ENCODE results near the gene RBM47.
"Not testable (repeated sequence)": the region's sequence is repeated elsewhere in the genome, so short reads cannot be mapped to it uniquely, and the experiment has no call there.

RBM47 gene

DNA sequence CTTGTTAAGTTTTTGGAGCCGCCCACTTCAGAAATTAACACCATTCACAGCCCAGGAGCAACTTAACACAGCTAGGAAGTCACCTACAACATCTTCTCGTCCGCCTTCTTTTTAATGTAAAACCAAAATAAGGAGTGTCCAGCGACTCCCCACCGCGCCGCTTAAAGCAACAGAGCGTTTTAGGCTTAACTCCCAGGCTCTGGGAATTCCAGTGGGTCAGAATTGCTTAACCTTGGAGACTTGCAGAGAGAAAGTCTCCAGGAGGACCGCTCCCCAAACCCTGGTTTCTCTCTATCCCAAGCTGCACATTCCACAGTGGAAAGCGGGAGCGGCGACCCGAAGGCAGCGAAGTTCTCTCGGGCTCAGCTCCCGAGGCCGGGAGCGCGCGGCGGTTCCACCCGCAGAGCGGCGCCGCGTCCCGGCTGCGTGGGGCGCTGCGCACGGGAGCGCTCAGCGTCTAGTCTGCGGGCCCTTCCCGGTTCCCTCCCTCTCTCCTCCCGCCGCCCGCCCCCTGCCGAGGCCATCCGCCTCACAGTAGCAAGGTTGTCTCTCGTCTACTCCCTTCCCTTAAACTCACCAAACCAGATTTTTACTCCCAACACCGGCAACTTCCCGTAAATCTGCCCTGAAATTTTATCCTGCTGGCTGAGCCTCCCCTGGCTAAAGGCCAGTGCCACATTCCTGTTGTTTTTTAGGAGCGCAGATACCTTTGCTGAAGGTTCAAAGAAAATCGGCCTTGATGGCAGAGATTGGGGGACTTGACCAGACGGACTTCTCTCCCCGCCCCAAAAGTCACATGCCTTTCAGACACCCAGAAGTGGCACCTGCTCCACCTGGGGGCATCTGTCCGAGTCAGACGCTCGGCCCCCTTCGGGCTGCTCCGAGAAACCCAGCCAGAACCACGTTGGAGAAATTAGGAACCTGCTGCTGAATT is at the start of gene RBM47:
Gene RBM47 (minus strand): TSS at position 464 of the 934 bp plus-strand sequence. CDS start 190,971 bp downstream, outside the sequence.
- peak; percentile 65 for DNase-seq

GRCh38 chr4:40678421-40678820 is 48.8 kb upstream of the RBM47 start:
- no peak for DNase-seq

- no peak for DNase-seq
Measured at GRCh38 chr4:40675166-40675565, 45.5 kb upstream of the RBM47 start.

DNA sequence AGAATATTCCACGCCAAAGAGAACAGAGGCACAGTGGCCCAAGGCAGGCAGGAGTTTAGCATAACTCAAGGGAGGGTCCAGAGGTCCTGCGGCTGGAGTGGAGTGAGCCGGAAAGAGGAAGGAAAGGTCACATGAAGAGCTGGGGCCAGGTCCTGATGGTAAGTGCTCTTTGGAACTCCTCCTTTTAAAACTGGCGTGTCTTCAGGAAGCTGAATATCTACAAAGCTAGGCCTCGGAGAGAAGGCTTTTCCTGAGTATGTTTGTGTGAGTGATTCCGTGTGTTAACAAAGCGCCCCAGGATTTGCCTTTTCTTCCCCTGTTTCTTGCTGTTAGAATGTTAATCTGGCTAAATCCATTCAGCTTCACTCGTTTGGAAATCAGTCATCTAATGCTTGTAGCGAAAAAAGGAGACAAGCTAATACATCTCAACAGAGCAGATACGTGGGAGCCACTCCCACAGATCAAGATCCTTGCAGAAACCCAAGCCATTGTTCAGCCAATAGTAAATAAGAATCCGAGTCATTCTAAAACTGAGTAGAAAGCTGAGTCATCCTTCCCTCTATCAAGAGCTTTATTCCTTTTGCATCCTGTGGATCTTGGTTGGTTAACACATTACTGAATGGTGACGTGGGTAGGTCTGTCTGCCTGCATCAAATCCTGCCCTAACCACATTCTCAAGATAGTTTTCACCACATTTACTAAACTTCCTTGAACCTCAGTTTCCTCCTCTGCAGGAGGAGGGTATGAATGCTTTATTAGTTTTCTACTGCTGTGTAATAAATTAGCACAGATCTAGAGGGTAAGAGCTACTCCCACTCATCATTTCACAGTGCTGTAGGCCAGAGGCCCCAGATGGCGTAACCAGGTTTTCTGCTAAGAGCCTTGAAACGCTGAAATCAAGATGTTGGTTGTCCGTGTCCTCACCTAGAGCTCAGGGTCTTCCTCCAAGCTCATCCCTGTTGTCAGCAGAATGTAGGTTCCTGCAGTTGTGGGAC is 43.2 kb upstream of the RBM47 start:
- peak; percentile 62 for DNase-seq

- DNase-seq, result peak; percentile 66
Measured at GRCh38 chr4:40669504-40669903, 39.8 kb upstream of the RBM47 start.

DNA sequence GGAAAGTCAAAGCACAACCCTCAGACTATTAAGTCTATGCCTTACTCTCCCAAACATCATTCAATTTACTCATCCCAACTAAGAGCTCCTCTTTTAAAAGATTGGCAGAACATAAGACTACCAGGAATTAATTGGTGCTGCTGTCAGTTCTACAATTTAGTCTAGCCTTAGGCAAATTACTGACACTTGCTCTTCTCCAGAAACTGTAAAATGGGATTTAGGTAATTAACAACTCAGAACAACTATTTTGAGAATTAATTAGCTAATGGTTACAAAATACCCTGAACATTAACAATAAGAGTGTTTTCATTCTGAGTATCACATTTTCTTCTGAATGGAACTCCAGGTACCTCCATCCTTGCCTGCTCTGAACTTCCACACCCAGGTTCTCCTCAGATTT is 36.2 kb upstream of the RBM47 start:
- DNase-seq, result no peak

DNA sequence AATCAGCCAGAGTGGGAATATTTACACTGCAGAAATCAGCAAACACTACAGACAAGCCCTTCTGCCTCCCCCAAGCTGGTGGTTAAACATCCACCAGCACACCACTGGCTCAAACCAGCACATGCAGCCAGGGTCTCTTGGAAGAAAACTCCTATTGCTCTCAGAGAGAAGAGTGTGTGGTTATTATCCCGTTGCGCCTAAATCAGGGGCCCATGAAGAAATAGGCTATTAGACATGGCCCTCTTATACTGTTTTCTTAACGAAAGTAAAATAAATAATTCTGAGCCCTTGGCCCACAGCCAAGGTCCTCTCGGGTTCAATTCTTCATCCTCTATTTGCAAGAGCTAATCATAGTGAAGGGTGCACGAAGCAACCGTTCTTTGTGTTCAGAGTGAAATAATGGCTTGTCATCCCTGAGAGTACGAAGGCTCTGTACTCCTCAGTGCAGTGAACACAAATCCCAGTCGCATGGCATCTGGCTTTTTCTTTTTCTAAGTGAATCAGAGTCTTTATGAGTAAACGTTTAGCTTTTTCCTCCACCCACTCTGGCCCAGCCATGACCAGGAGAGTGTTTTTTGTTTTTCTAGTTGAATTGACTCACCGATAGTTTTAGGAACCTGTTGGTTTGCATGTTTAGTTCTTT is 33.4 kb upstream of the RBM47 start:
- DNase-seq, result no peak

GRCh38 chr4:40661803-40662202 is 32.1 kb upstream of the RBM47 start:
- no peak for DNase-seq

DNA sequence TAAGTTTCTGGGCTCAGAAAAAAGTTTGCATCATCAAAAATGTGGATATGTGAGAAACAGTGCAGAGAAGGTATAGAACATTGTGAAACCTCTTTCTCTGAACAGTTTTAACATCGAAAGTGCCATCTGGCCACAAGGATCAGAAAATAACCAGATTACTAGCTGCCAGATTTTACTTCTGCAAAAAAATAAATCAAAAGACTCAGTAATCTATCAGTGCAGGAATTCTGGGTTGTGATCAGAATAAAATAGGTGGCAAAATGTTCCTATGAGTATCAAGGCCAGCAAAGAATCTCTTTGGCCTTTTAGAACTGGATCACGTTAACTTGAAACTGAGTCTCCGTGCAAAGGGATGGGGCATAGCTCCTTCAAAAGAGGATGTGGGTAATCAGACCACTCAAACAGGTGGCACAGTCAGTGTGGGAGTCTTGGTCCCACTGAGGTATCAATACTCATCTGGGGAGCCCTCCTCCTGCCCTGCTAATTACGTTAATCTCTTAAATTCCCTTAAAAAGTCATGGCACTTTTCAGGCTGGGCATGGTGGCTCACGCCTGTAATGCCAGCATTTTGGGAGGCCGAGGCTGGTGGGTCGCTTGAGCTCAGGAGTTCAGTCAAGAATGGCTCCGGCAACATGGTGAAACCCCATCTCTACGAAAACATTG is 26.7 kb upstream of the RBM47 start:
- no peak for DNase-seq

- no peak for DNase-seq
Measured at GRCh38 chr4:40651280-40651679, 21.6 kb upstream of the RBM47 start.

GRCh38 chr4:40649321-40649720 is 19.7 kb upstream of the RBM47 start:
- DNase-seq, result no peak

DNA sequence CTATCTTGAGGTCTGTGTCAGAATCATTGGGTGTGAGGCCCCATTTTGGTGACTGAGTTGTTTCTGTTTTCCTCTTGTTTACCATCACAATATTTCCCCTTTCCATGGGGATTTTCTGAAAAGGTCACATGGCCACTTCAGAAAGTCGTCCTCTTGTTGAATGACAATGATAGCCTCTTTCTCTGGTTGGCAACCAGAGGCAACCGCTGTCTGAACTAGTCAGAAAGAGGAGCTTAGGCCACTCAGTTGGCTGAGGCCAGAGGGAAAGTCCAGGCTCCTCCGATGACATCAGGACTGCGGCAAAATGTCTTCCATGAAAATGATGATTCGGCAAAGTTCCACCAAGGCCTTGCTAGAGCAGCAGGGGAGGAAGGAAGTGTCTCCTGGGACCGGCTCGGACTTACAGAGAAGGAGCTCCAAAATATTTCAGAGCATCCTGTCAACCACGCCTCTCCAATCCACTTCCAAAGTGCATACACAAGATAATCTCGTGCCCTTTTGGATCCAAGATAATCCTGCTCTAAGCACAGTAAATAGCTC is 19.1 kb upstream of the RBM47 start:
- DNase-seq, result no peak

- DNase-seq, result no peak
Measured at GRCh38 chr4:40648131-40648530, 18.5 kb upstream of the RBM47 start.

GRCh38 chr4:40645586-40645985 is 15.9 kb upstream of the RBM47 start:
- DNase-seq, result no peak

- DNase-seq, result no peak
Measured at GRCh38 chr4:40632080-40632479, 2.4 kb upstream of the RBM47 start.

GRCh38 chr4:40630335-40631021 is 814 bp upstream of the RBM47 start:
- DNase-seq, result peak; percentile 53

- no peak for DNase-seq
Measured at GRCh38 chr4:40628888-40629287, 776 bp downstream of the RBM47 start.

DNA sequence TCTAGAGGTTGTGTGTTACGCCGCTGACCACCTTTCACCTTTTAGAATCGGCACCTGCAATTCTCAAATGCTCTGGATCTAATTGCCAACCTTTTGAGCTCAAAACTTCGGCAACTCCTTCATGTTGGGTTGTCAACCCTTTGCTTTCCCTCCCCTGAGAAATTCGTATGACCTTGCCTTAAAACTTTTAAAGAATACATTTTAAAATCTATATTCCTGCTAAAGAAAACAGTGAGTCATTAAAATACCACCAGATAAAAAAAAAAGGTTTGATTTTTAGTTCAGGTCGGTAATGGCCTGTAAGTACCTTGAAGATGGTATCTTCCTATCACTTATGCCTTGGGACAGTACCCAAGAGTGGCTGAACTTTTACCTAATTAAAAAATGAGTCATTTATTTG is 1.3 kb downstream of the RBM47 start:
- not testable (repeated sequence) for DNase-seq

- DNase-seq, result no peak
Measured at GRCh38 chr4:40627540-40627939, 2.1 kb downstream of the RBM47 start.

DNA sequence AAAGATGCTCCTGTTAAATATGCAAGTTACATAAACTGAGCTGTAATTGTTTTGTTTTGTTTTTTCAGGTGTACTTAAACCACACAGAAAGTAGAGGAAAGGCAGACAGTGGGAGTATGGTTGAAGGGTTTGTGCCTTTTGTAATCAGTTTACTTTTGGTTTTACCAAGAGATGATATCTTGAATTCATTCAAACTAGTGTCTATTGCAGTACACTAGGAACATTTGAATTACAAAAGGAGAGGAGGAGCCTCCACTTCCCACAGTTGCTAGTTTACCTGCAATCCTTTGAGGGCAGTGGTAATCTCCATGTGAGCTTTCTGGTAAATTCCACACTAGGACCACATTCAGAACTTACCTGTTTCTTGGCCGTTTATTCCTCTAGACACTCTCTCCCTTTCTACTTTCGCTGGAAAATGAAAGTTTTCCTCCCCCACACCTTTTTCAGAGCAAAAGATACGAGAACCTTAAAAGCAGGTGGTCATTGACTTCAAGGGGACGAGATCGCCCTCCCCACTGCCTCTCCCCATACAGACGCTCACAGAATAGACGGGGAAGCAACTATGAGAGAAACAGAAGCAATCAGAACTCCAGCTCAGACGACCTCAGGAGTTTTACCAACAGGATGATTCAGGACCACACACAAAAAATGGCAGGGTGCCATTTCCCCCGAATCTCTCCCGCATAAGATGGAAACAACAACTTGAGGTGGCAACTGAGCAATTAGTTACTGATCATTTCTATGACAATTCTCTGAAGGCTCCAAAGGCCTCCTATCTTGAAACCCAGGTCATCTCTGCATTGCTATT is 3.3 kb downstream of the RBM47 start:
- DNase-seq, result no peak

DNA sequence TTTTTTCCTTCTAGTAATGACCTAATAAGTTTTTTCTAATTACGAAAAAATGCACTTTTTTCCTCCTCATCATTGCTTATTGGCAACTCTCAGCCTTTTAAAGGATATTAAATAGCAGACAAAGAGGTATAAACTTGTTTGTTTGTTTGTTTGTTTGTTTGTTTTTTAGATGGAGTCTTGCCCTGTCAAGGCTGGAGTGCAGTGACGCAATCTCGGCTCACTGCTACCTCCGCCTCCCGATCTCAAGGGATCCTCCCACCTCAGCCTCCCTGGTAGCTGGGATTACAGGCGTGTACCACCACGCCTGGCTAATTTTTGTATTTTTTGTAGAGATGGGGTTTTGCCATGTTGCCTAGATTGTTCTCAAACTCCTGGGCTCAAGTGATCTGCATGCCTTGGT is 6.0 kb downstream of the RBM47 start:
- DNase-seq, result no peak
